Ovary (tissue), 9 donors: ENCODE results near the gene GALE. TPM values are rescaled to one million over a fixed set of nuclear protein-coding genes. Genes with fewer than 3 reads are reported as not detected.
A peak's percentile ranks its signal among the peaks of the same experiment; 100 is the strongest.

ENCODE experiments used
- DNase-seq, 5 donors: peaks; one replicate each; pipeline ENCODE4 v3.0.0-alpha.2; 2019 to 2020
- H3K27ac ChIP-seq, 2 donors: fragments of 200-600 bp; one replicate each; pipeline versions ENCODE4 v1.5.1 to v1.8.0; 2019 to 2022
- H3K27me3 ChIP-seq: fragments of 200-600 bp; one replicate; pipeline ENCODE4 v1.8.0; 2022
- H3K36me3 ChIP-seq: fragments of 200-600 bp; sonication (generic); one replicate; pipeline ENCODE4 v1.5.1; 2019
- H3K4me1 ChIP-seq: one replicate; pipeline ENCODE4 v1.8.1; 2013; ENCODE audit warnings: mild to moderate bottlenecking, moderate library complexity; ENCODE audit not compliant: insufficient read depth
- H3K4me3 ChIP-seq: fragments of 200-600 bp; sonication (generic); one replicate; pipeline ENCODE4 v1.5.1; 2017
- H3K9me3 ChIP-seq, 2 donors: fragments of 200-600 bp in 1 of 2; sonication (generic) in 1 of 2; one replicate each; pipeline versions ENCODE4 v1.5.1 to v1.8.1; 2013 to 2019; ENCODE audit warnings: mild to moderate bottlenecking in 1 of 2, moderate library complexity in 1 of 2
- CTCF ChIP-seq, 3 donors: fragments of 450-650 bp in 2 of 3; fragments of 200-600 bp in 1 of 3; IDR thresholded peaks; one replicate each; pipeline versions ENCODE4 v1.5.1 to v1.8.0; 2016 to 2022; ENCODE audit warnings: antibody characterized with exemption in 3 of 3, mild to moderate bottlenecking in 1 of 3
- EP300 ChIP-seq: sonication (generic); formaldehyde crosslinking; IDR thresholded peaks from one replicate; pipeline ENCODE4 v1.6.1; 2017; ENCODE audit warnings: antibody characterized with exemption
- POLR2A ChIP-seq: fragments of 450-650 bp; IDR thresholded peaks from one replicate; pipeline ENCODE4 v1.6.1; 2017; ENCODE audit warnings: antibody characterized with exemption, mild to moderate bottlenecking, moderate library complexity
- WGBS, 3 donors: extraction: QIAGEN DNeasy Blood & Tissue Kit in 1 of 3; methylation state at CpG; one replicate each; pipeline versions ENCODE4 v1.1.5 to v1.1.7; 2013 to 2017; 5-methylcytosine and 5-hydroxymethylcytosine counted together
- intact Hi-C, 4 donors: fragments of 100-400 bp; cut with DNase I; formaldehyde crosslinking; loops; one replicate each; pipeline versions ENCODE4 v1.11.0 to v1.15.1; 2022 to 2023
- polyA plus RNA-seq, 2 donors: library from polyadenylated mRNA; stranded (reverse); fragments of 200-250 nt in 1 of 2; fragments of 350-450 nt in 1 of 2; fragmentation: Illumina TruSeq in 1 of 2; extraction: RNeasy Lipid Tissue Mini Kit (QIAGEN cat#74804) in 1 of 2; gene quantifications; one replicate each; pipeline ENCODE4 v1.2.3, GENCODE V29; 2013 to 2014
- total RNA-seq, 7 donors: library from RNA; depleted of rRNA in 2 of 7; stranded (reverse); fragments of >200 nt in 2 of 7; fragmentation: NEBNext Ultra II Directional in 3 of 7; extraction: Animal tissue kit (Norgen Biotek cat#: 25700) in 3 of 7; gene quantifications; one replicate each; pipeline versions ENCODE4 v1.1.0 to v1.2.4, GENCODE V29; 2016 to 2023
- donor health status: DM: no; HTN: no; CAD: no; lungs with moderate emphysema.
- donor health status: DM: no; HTN: no; CAD: no.
- donor health status: Bipolar disorder and iron deficiency.
- donor health status: DM: yes; HTN: yes; CAD: no.
- donor health status: DM: no; HTN: no; CAD: no.
- donor health status: DM: yes; HTN: yes; CAD: no.

Gene GALE
- total and polyA plus RNA-seq, 9 donors, result 3.2 to 17.7 (median 12.3) TPM

- WGBS, 3 donors, result 54 to 63% (median 61%) methylated on average over 19 to 21 of the region's 21 CpGs
- TF ChIP-seq EP300, result no peak
- no peak for TF ChIP-seq POLR2A
- no peak for TF ChIP-seq CTCF (IDR thresholded peaks at IDR 0.05)
- Histone ChIP-seq H3K9me3 (no peaks in the 10 kb centered on the region), H3K27me3 (no peaks in the 10 kb centered on the region), H3K4me1 (peaks cover 27% of the 10 kb centered on the region), H3K27ac (peak overlapping the region in 1 of 2 donors; percentile 50), H3K4me3 (no peak overlapping the region), H3K36me3 (no peaks in the 10 kb centered on the region)
- DNase-seq, result peak in 2 of 5 donors; percentile 38 to 39
- intact Hi-C loops, result no loop called here
These were observed 6.5 kb downstream of the GALE start for GRCh38 chr1:23793861-23794731.

GRCh38 chr1:23793018-23793781, 7.4 kb downstream of the GALE start:
- H3K27me3 ChIP-seq, result no peaks in the 10 kb centered on the region
- intact Hi-C loops, result no loop called here
- peaks cover 27% of the 10 kb centered on the region for H3K4me1 ChIP-seq
- no peak for TF ChIP-seq POLR2A
- TF ChIP-seq EP300, result no peak
- no peak for TF ChIP-seq CTCF (IDR thresholded peaks at IDR 0.05)
- no peak overlapping the region for H3K27ac ChIP-seq
- H3K4me3 ChIP-seq, result no peak overlapping the region
- 59 to 68% (median 62%) methylated on average over 16 of the region's 16 CpGs for WGBS, 3 donors
- H3K9me3 ChIP-seq, result no peaks in the 10 kb centered on the region
- peak in 4 of 5 donors; percentile 41 to 57 (median 46) for DNase-seq
- H3K36me3 ChIP-seq, result no peaks in the 10 kb centered on the region

- intact Hi-C loops, result no loop called here
- peak in 1 of 5 donors; percentile 38 for DNase-seq
- no peak for TF ChIP-seq EP300
- no peak for TF ChIP-seq CTCF (IDR thresholded peaks at IDR 0.05)
- TF ChIP-seq POLR2A, result no peak
- peaks cover 27% of the 10 kb centered on the region for H3K4me1 ChIP-seq
- no peaks in the 10 kb centered on the region for H3K36me3 ChIP-seq
- no peaks in the 10 kb centered on the region for H3K27me3 ChIP-seq
- WGBS, 3 donors, result 61 to 71% (median 62%) methylated on average over 17 to 19 of the region's 19 CpGs
- peak overlapping the region; percentile 17 to 40 for H3K27ac ChIP-seq
- no peaks in the 10 kb centered on the region for H3K9me3 ChIP-seq
- peak overlapping the region; percentile 84 for H3K4me3 ChIP-seq
These were observed 8.2 kb downstream of the GALE start for GRCh38 chr1:23792151-23792945.

GRCh38 chr1:23791516-23792047, 9.0 kb downstream of the GALE start:
- Histone ChIP-seq H3K4me1 (peaks cover 24% of the 10 kb centered on the region), H3K9me3 (no peaks in the 10 kb centered on the region), H3K36me3 (no peaks in the 10 kb centered on the region), H3K27ac (peak overlapping the region; percentile 27 to 40), H3K27me3 (no peaks in the 10 kb centered on the region), H3K4me3 (peak overlapping the region; percentile 84)
- DNase-seq, result peak in 3 of 5 donors; percentile 36 to 51 (median 49)
- intact Hi-C loops, result no loop called here
- TF ChIP-seq EP300 (no peak), CTCF (IDR thresholded peaks at IDR 0.05) (no peak), POLR2A (no peak)
- WGBS, 3 donors, result 0 to 2% (median 0%) methylated on average over 13 to 15 of the region's 15 CpGs
